ENCODE results near the gene TERC. TPM values are rescaled to one million over a fixed set of nuclear protein-coding genes. Genes with fewer than 3 reads are reported as not detected.
"Not testable (repeated sequence)": the region's sequence is repeated elsewhere in the genome, so short reads cannot be mapped to it uniquely, and the experiment has no call there.

TERC gene
- total and polyA plus RNA-seq, 9 donors: 2.4 to 467 (median 5.2) TPM; not detected in 2

DNA sequence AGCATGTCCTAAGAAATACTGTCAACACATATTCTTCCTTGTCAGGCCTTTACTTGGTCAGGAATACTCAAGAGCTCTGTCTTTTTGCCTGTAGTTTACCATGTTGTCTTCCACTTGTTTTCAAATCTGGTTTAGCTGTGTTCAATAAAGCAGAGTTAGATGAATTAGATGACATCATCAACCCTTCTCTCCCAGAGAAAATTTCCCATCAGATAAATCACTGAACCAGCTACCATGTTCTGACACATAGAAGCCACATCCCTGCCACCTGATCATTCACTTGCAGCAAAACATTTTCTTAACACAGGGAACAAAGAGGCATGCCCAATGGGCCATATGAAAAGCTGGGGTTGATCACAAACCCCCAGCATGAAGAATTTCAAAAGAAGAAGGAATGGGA is 42.1 kb downstream of the TERC start:
- Histone ChIP-seq H3K27ac (no peak overlapping the region), H3K4me3 (no peak overlapping the region), H3K27me3 (no peaks in the 10 kb centered on the region), H3K4me1 (ENCODE audit: insufficient read depth) (no peaks in the 10 kb centered on the region), H3K36me3 (no peaks in the 10 kb centered on the region), H3K9me3 (no peaks in the 10 kb centered on the region)
- TF ChIP-seq, protein P1, sequence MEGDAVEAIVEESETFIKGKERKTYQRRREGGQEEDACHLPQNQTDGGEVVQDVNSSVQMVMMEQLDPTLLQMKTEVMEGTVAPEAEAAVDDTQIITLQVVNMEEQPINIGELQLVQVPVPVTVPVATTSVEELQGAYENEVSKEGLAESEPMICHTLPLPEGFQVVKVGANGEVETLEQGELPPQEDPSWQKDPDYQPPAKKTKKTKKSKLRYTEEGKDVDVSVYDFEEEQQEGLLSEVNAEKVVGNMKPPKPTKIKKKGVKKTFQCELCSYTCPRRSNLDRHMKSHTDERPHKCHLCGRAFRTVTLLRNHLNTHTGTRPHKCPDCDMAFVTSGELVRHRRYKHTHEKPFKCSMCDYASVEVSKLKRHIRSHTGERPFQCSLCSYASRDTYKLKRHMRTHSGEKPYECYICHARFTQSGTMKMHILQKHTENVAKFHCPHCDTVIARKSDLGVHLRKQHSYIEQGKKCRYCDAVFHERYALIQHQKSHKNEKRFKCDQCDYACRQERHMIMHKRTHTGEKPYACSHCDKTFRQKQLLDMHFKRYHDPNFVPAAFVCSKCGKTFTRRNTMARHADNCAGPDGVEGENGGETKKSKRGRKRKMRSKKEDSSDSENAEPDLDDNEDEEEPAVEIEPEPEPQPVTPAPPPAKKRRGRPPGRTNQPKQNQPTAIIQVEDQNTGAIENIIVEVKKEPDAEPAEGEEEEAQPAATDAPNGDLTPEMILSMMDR (IDR thresholded peaks at IDR 0.05): no peak
- TF ChIP-seq POLR2A (IDR thresholded peaks at IDR 0.05): no peak
- TF ChIP-seq EP300 (IDR thresholded peaks at IDR 0.05): no peak
- DNase-seq: no peak
- intact Hi-C loops (cut with DNase I): no loop called here

DNA sequence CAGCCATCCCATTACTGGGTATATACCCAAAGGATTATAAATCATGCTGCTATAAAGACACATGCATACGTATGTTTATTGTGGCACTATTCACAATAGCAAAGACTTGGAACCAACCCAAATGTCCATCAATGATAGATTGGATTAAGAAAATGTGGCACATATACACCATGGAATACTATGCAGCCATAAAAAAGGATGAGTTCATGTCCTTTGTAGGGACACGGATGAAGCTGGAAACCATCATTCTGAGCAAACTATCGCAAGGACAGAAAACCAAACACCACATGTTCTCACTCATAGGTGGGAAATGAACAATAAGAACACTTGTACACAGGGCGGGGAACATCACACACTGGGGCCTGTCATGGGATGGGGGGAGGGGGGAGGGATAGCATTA is 46.4 kb downstream of the TERC start:
- H3K27me3 ChIP-seq; H3K4me3 ChIP-seq; H3K4me1 ChIP-seq (ENCODE audit: insufficient read depth); intact Hi-C loops (cut with DNase I); H3K9me3 ChIP-seq; H3K27ac ChIP-seq; H3K36me3 ChIP-seq; DNase-seq: not testable (repeated sequence)
- WGBS, 3 donors: 88 to 94% (median 92%) methylated on average over 4 of the region's 4 CpGs

Small RNAs within 50 kb of the gene (small RNA-seq; reads per million reads assigned to genes)
- not detected for gene RNU6-637P

Other genes starting within 250 kb of the TERC start
- gene MECOM, start 101.3 kb downstream of the TERC start, total RNA-seq: 10 to 100 TPM in 3 of 7 donors, 1 to 10 TPM in 4; 4.3 to 24.1 (median 9.0) TPM
- gene MECOM, start 101.3 kb downstream of the TERC start, polyA plus RNA-seq: 1 to 10 TPM; 5.9 to 6.2 TPM
- gene ACTRT3, start 4.5 kb upstream of the TERC start, total RNA-seq: 1 to 10 TPM in 6 of 7 donors, under 1 TPM in 1; 0.34 to 3.8 (median 3.1) TPM
- gene ACTRT3, start 4.5 kb upstream of the TERC start, polyA plus RNA-seq: 1 to 10 TPM; 1.5 to 2.0 TPM
- 10 to 100 TPM; 14.1 to 23.6 (median 20.0) TPM for gene MYNN, start 8.3 kb upstream of the TERC start, total RNA-seq
- gene MYNN, start 8.3 kb upstream of the TERC start, polyA plus RNA-seq: 10 to 100 TPM; 10.1 to 10.3 TPM
- gene LRRIQ4, start 47.8 kb upstream of the TERC start, total RNA-seq: under 1 TPM in 5 of 7 donors, not detected in 2; 0.23 to 0.43 (median 0.26) TPM
- gene LRRIQ4, start 47.8 kb upstream of the TERC start, polyA plus RNA-seq: under 1 TPM; 0.05 to 0.17 TPM
- gene LRRC34, start 47.8 kb upstream of the TERC start, total RNA-seq: 1 to 10 TPM; 3.3 to 8.1 (median 4.3) TPM
- gene LRRC34, start 47.8 kb upstream of the TERC start, polyA plus RNA-seq: 1 to 10 TPM; 1.7 to 3.3 TPM
- gene LRRC31, start 104.9 kb upstream of the TERC start, total RNA-seq: not detected
- gene LRRC31, start 104.9 kb upstream of the TERC start, polyA plus RNA-seq: not detected
- gene SAMD7, start 146.5 kb upstream of the TERC start, total RNA-seq: not detected
- not detected for gene SAMD7, start 146.5 kb upstream of the TERC start, polyA plus RNA-seq
- 100 to 1,000 TPM in 5 of 7 donors, 10 to 100 TPM in 2; 34.0 to 178 (median 131) TPM for gene SEC62, start 201.7 kb upstream of the TERC start, total RNA-seq
- gene SEC62, start 201.7 kb upstream of the TERC start, polyA plus RNA-seq: 100 to 1,000 TPM in 1 of 2 donors, 10 to 100 TPM in 1; 49.6 to 113 TPM

Data from ovary (tissue), 9 donors.